PC-3 (cell line): ENCODE results near the gene CPOX.

Experiments
- CTCF ChIP-seq: fragments of 300-600 bp; sonication (generic); conservative IDR thresholded peaks from 2 replicates; pipeline ENCODE4 v1.5.1; 2017; ENCODE audit warnings: antibody characterized with exemption, low read depth, mild to moderate bottlenecking, low read length
- EZH2 ChIP-seq: fragments of 300-600 bp; sonication (generic); IDR thresholded peaks from one replicate; pipeline ENCODE4 v1.6.1; 2017; ENCODE audit warnings: antibody characterized with exemption, mild to moderate bottlenecking, low read length; ENCODE audit not compliant: unreplicated experiment
- EZH2phosphoT487 ChIP-seq: fragments of 300-600 bp; sonication (generic); IDR thresholded peaks from 2 replicates; pipeline ENCODE4 v1.6.1; 2018; ENCODE audit warnings: mild to moderate bottlenecking, antibody characterized with exemption, low read length, borderline replicate concordance

- no peak for TF ChIP-seq EZH2phosphoT487
- no peak for TF ChIP-seq CTCF
- TF ChIP-seq EZH2, result no peak
Observed at GRCh38 chr3:98563661-98564281, 29.6 kb downstream of the CPOX start.
